IMR-90 (cell line): ENCODE measurements around the gene CD36. TPM values are rescaled to one million over a fixed set of nuclear protein-coding genes. Genes with fewer than 3 reads are reported as not detected.

Experiments used
- ATAC-seq: fragments of 200-7000 bp; cut with Tn5 transposase; 2 replicates; pipeline ENCODE4 v1.9.1; 2020; ENCODE audit warnings: low read depth, mild to moderate bottlenecking, moderate library complexity
- BruUV-seq: library from RNA; stranded (reverse); fragments of 400-500 nt; replicated peaks from 2 replicates; lab custom pipeline; 2021; lab: Mats Ljungman, UMichigan
- CTCF ChIA-PET: fragments of 300-600 bp; formaldehyde crosslinking; extraction: SDS; loops from one replicate; lab custom pipeline; 2021; ENCODE audit warnings: antibody characterized with exemption; lab: Yijun Ruan, JAX
- POLR2A ChIA-PET: fragments of 300-600 bp; sonication (Branson Sonifier 250); formaldehyde crosslinking; loops from one replicate; lab custom pipeline; 2022; ENCODE audit warnings: antibody characterized with exemption; ENCODE audit not compliant: unreplicated experiment; lab: Charles Lee
- DNase-seq: peaks from one replicate; pipeline ENCODE4 v3.0.0; 2013
- H2AFZ ChIP-seq: replicated peaks from 2 replicates; pipeline ENCODE3; 2013; ENCODE audit warnings: low read length, mild to moderate bottlenecking; ENCODE audit not compliant: poor library complexity
- H2AK5ac ChIP-seq: 2 replicates; pipeline ENCODE4 v1.6.1; 2013; ENCODE audit warnings: low read depth, low read length, inconsistent platforms
- H2AK9ac ChIP-seq: replicated peaks from 2 replicates; pipeline ENCODE3; 2013; ENCODE audit warnings: mild to moderate bottlenecking, low read depth, low read length, moderate library complexity; ENCODE audit not compliant: poor library complexity
- H2BK120ac ChIP-seq: 2 replicates; pipeline ENCODE4 v1.6.1; 2013; ENCODE audit warnings: low read depth, low read length, inconsistent platforms
- H2BK15ac ChIP-seq: 3 replicates; pipeline ENCODE4 v1.6.1; 2013; ENCODE audit warnings: low read depth, low read length, inconsistent platforms
- H2BK20ac ChIP-seq: 2 replicates; pipeline ENCODE4 v1.6.1; 2013; ENCODE audit warnings: low read depth, mild to moderate bottlenecking, inconsistent platforms, low read length, moderate library complexity
- H2BK5ac ChIP-seq: 2 replicates; pipeline ENCODE4 v1.6.1; 2013; ENCODE audit warnings: mild to moderate bottlenecking, low read depth, low read length, inconsistent platforms; ENCODE audit not compliant: poor library complexity, severe bottlenecking
- H3K14ac ChIP-seq: replicated peaks from 2 replicates; pipeline ENCODE4 v1.6.1; 2013; ENCODE audit warnings: low read depth, low read length, inconsistent platforms
- H3K18ac ChIP-seq: 2 replicates; pipeline ENCODE4 v1.6.1; 2013; ENCODE audit warnings: low read depth, low read length, control low read depth
- H3K23ac ChIP-seq: 2 replicates; pipeline ENCODE4 v1.6.1; 2013; ENCODE audit warnings: low read depth, low read length, inconsistent platforms
- H3K27ac ChIP-seq: 2 replicates; pipeline ENCODE4 v1.5.1; 2013; ENCODE audit warnings: mild to moderate bottlenecking, control low read depth, low read length; ENCODE audit not compliant: insufficient read depth
- H3K27me3 ChIP-seq: 2 replicates; pipeline ENCODE4 v1.6.1; 2013; ENCODE audit warnings: low read length; ENCODE audit not compliant: control insufficient read depth, insufficient read depth
- H3K36me3 ChIP-seq: 2 replicates; pipeline ENCODE4 v1.6.1; 2013; ENCODE audit warnings: low read length, mixed read lengths; ENCODE audit not compliant: control insufficient read depth, insufficient read depth
- H3K4ac ChIP-seq: 2 replicates; pipeline ENCODE4 v1.6.1; 2013; ENCODE audit warnings: low read depth, low read length, inconsistent platforms
- H3K4me1 ChIP-seq: 2 replicates; pipeline ENCODE4 v1.6.1; 2013; ENCODE audit warnings: low read length, mixed read lengths; ENCODE audit not compliant: control insufficient read depth, insufficient read depth
- H3K4me2 ChIP-seq: 2 replicates; pipeline ENCODE4 v1.6.1; 2013; ENCODE audit warnings: low read depth, mild to moderate bottlenecking, control low read depth, low read length, moderate library complexity
- H3K4me3 ChIP-seq: 2 replicates; pipeline ENCODE4 v1.5.1; 2013; ENCODE audit warnings: low read depth, mild to moderate bottlenecking, control low read depth, low read length, moderate library complexity; ENCODE audit not compliant: insufficient read depth
- H3K56ac ChIP-seq: 2 replicates; pipeline ENCODE4 v1.6.1; 2013; ENCODE audit warnings: low read length, inconsistent platforms; ENCODE audit not compliant: insufficient read depth; ENCODE audit errors: extremely low read depth
- H3K79me1 ChIP-seq, 2 experiments: 2 replicates each; pipeline ENCODE4 v1.6.1; 2013; ENCODE audit warnings: low read length in 2 of 2, inconsistent platforms in 1 of 2, low read depth in 1 of 2
- H3K9ac ChIP-seq: 2 replicates; pipeline ENCODE4 v1.6.1; 2013; ENCODE audit warnings: low read depth, low read length, control low read depth
- H3K9me1 ChIP-seq: 2 replicates; pipeline ENCODE4 v1.6.1; 2013; ENCODE audit warnings: low read length, inconsistent platforms; ENCODE audit not compliant: insufficient read depth
- H3K9me3 ChIP-seq: 2 replicates; pipeline ENCODE4 v1.6.1; 2013; ENCODE audit warnings: low read length; ENCODE audit not compliant: control insufficient read depth, insufficient read depth
- H4K20me1 ChIP-seq: 2 replicates; pipeline ENCODE4 v1.6.1; 2013; ENCODE audit warnings: low read length, inconsistent platforms; ENCODE audit not compliant: insufficient read depth
- H4K5ac ChIP-seq: 2 replicates; pipeline ENCODE4 v1.6.1; 2013; ENCODE audit warnings: mild to moderate bottlenecking, low read depth, low read length, control low read depth
- H4K8ac ChIP-seq, 2 experiments: 2 replicates each; pipeline ENCODE4 v1.6.1; 2013; ENCODE audit warnings: low read depth in 2 of 2, low read length in 2 of 2, control low read depth in 1 of 2, inconsistent platforms in 1 of 2
- H4K91ac ChIP-seq: 2 replicates; pipeline ENCODE4 v1.6.1; 2013; ENCODE audit warnings: low read depth, low read length, inconsistent platforms; ENCODE audit not compliant: insufficient read depth
- CEBPB ChIP-seq: IDR thresholded peaks from 2 replicates; pipeline ENCODE4 v1.6.1; 2012; ENCODE audit warnings: low read depth, low read length, improper control_type of control experiment
- CTCF ChIP-seq: conservative IDR thresholded peaks from 2 replicates; pipeline ENCODE4 v1.5.1; 2012; ENCODE audit warnings: mild to moderate bottlenecking, low read depth, low read length, improper control_type of control experiment
- MAZ ChIP-seq: IDR thresholded peaks from 2 replicates; pipeline ENCODE4 v1.6.1; 2012; ENCODE audit warnings: low read depth, mild to moderate bottlenecking, low read length, improper control_type of control experiment, moderate library complexity, borderline replicate concordance
- RAD21 ChIP-seq: IDR thresholded peaks from 2 replicates; pipeline ENCODE4 v1.6.1; 2012; ENCODE audit warnings: low read length, improper control_type of control experiment
- SMC3 ChIP-seq: fragments of 150-350 bp; IDR thresholded peaks from 2 replicates; pipeline ENCODE4 v1.6.1; 2016; ENCODE audit warnings: low read depth, mild to moderate bottlenecking, antibody characterized with exemption, low read length, moderate library complexity
- WGBS, 2 experiments: methylation state at CpG; one replicate each; pipeline versions ENCODE4 v1.1.5 to v1.1.7; 2013; ENCODE audit warnings: missing lambda C conversion rate in 2 of 2; ENCODE audit not compliant: insufficient read length in 1 of 2; ENCODE audit errors: extremely low coverage in 2 of 2; 5-methylcytosine and 5-hydroxymethylcytosine counted together
- dilution Hi-C: fragments of 300-500 bp; cut with HindIII; formaldehyde crosslinking; loops from one replicate; pipeline ENCODE4 v1.14.3; 2018; ENCODE audit warnings: low sequenced_read_pairs; ENCODE audit not compliant: unreplicated experiment
- in situ Hi-C: fragments of 300-500 bp; cut with MboI; formaldehyde crosslinking; loops from 3 replicates; pipeline ENCODE4 v1.14.3; 2019; ENCODE audit warnings: low sequenced_read_pairs, inconsistent platforms, mixed read lengths
- intact Hi-C: fragments of 100-400 bp; cut with micrococcal nuclease; formaldehyde crosslinking; loops from 2 replicates; pipeline ENCODE4 v1.10.0; 2022
- polyA plus RNA-seq, 3 experiments: library from polyadenylated mRNA; depleted of rRNA; stranded (reverse); fragments of >200 nt; gene quantifications; 2 replicates each; pipeline ENCODE4 v1.2.3, GENCODE V29; 2012; ENCODE audit warnings: low replicate concordance in 1 of 3
- total RNA-seq: library from RNA; depleted of rRNA; stranded (reverse); fragments of >200 nt; gene quantifications from 2 replicates; pipeline ENCODE4 v1.2.3, GENCODE V29; 2012

Gene CD36
- total and polyA plus RNA-seq, 2 of the 4 experiments (the other 2 are of a cell fraction): 0.19 to 0.54 TPM

GRCh38 chr7:80659120-80660055, 20.9 kb downstream of the CD36 start:
- Histone ChIP-seq H2BK15ac (peak overlapping the region; percentile 96; the same call in 2 of the 3 replicates), H4K5ac (peak overlapping the region; percentile 97), H3K9me1 (no peaks in the 10 kb centered on the region; the same call in 1 of the 2 replicates), H3K79me1 (no peaks in the 10 kb centered on the region), H2AK5ac (peak overlapping the region; percentile 96), H3K14ac (peak overlapping the region; percentile 95), H2BK5ac (peak overlapping the region; percentile 94), H2BK120ac (peak overlapping the region; percentile 96), H3K18ac (peak overlapping the region; percentile 99), H3K4me2 (peak overlapping the region; percentile 66; the same call in 1 of the 2 replicates), H3K23ac (peak overlapping the region; percentile 70; the same call in 1 of the 2 replicates), H4K8ac (peak overlapping the region; percentile 29 to 96; a peak in 3 of 4 replicates), H3K4me1 (peaks cover 2% of the 10 kb centered on the region), H4K20me1 (no peaks in the 10 kb centered on the region), H3K27ac (peak overlapping the region; percentile 11; the same call in 1 of the 2 replicates), H3K36me3 (no peaks in the 10 kb centered on the region), H2AFZ (no peak overlapping the region), H2AK9ac (no peak overlapping the region), H3K9me3 (no peaks in the 10 kb centered on the region), H3K56ac (peak overlapping the region; percentile 39; the same call in 1 of the 2 replicates), H2BK20ac (peak overlapping the region; percentile 97), H3K4me3 (no peak overlapping the region), H3K27me3 (no peaks in the 10 kb centered on the region), H3K4ac (peak overlapping the region; percentile 70; the same call in 1 of the 2 replicates), H4K91ac (peak overlapping the region; percentile 88), H3K9ac (peak overlapping the region; percentile 14; the same call in 1 of the 2 replicates)
- ATAC-seq: peak; percentile 90
- ChIA-PET CTCF (interaction anchor here (0.9 to 1.3 kb wide), 2 partner anchors 196 to 231 kb away, joined by 3 to 9 read pairs; no protein-coding TSS in a partner anchor), POLR2A (no interaction called here)
- dilution Hi-C loops: no loop called here
- in situ Hi-C loops: loop anchor here (5.0 to 25.0 kb wide), 2 partner anchors 232 to 572 kb away; no protein-coding TSS in a partner anchor
- no TSS peak for BruUV-seq
- peak; percentile 62 for DNase-seq
- TF ChIP-seq CTCF: peak; percentile 74
- TF ChIP-seq MAZ: no peak
- TF ChIP-seq CEBPB: no peak
- TF ChIP-seq SMC3: peak; percentile 87
- peak; percentile 79 for TF ChIP-seq RAD21
- WGBS, 2 experiments: no CpG with 5 or more reads among the region's 3 CpGs
- intact Hi-C loops: loop anchor here (1.0 to 10.0 kb wide), 4 partner anchors 206 to 575 kb away; partner anchors contain the start of gene GNAI1
